OCI-LY7 (cell line): Measurements from ENCODE around the gene CD109. TPM values are rescaled to one million over a fixed set of nuclear protein-coding genes. Genes with fewer than 3 reads are reported as not detected.

Source experiments
- BruUV-seq: library from RNA; stranded (reverse); fragments of 400-500 nt; replicated peaks from 2 replicates; lab custom pipeline; 2021; lab: Mats Ljungman, UMichigan
- CTCF ChIA-PET: fragments of 300-600 bp; sonication (Branson Sonifier 250); formaldehyde crosslinking; loops from one replicate; lab custom pipeline; 2022; ENCODE audit warnings: antibody characterized with exemption; ENCODE audit not compliant: unreplicated experiment; lab: Charles Lee
- POLR2A ChIA-PET: fragments of 300-600 bp; sonication (Branson Sonifier 250); formaldehyde crosslinking; loops from one replicate; lab custom pipeline; 2022; ENCODE audit warnings: antibody characterized with exemption; lab: Charles Lee
- DNase-seq: peaks from one replicate; pipeline ENCODE4 v3.0.0-alpha.2; 2015; ENCODE audit warnings: low spot score
- H2AFZ ChIP-seq: fragments of 200-600 bp; sonication (generic), shearing (Covaris generic); 2 replicates; pipeline ENCODE4 v1.6.1; 2014; ENCODE audit warnings: mild to moderate bottlenecking, antibody characterized with exemption, low read length, moderate library complexity
- H3K27ac ChIP-seq: fragments of 200-600 bp; sonication (generic); 2 replicates; pipeline ENCODE4 v1.5.1; 2014; ENCODE audit warnings: mixed run types, low read depth, mild to moderate bottlenecking, moderate library complexity, low read length, inconsistent platforms; ENCODE audit not compliant: poor library complexity, severe bottlenecking
- H3K36me3 ChIP-seq: fragments of 200-600 bp; sonication (generic); 2 replicates; pipeline ENCODE4 v1.6.1; 2014; ENCODE audit warnings: mild to moderate bottlenecking, antibody characterized with exemption, low read length, moderate library complexity, mixed read lengths; ENCODE audit not compliant: insufficient read depth
- H3K4me1 ChIP-seq: fragments of 200-600 bp; sonication (generic); 2 replicates; pipeline ENCODE4 v1.5.1; 2014; ENCODE audit warnings: mild to moderate bottlenecking, low read length; ENCODE audit not compliant: insufficient read depth, poor library complexity, severe bottlenecking
- H3K4me2 ChIP-seq: fragments of 200-600 bp; sonication (generic); 2 replicates; pipeline ENCODE4 v1.6.1; 2014; ENCODE audit warnings: mild to moderate bottlenecking, low read length
- H3K4me3 ChIP-seq: fragments of 200-600 bp; sonication (generic); 2 replicates; pipeline ENCODE4 v1.5.1; 2014; ENCODE audit warnings: mild to moderate bottlenecking, low read depth, low read length; ENCODE audit not compliant: poor library complexity, severe bottlenecking
- H3K79me2 ChIP-seq: fragments of 200-600 bp; sonication (generic); 2 replicates; pipeline ENCODE4 v1.6.1; 2016; ENCODE audit warnings: low read depth, mild to moderate bottlenecking, low read length, moderate library complexity, mixed read lengths; ENCODE audit not compliant: insufficient read depth
- H3K9me2 ChIP-seq: fragments of 200-600 bp; sonication (generic); 2 replicates; pipeline ENCODE4 v1.6.1; 2016; ENCODE audit warnings: mild to moderate bottlenecking, low read length, mixed read lengths; ENCODE audit not compliant: insufficient read depth
- H3K9me3 ChIP-seq: fragments of 200-600 bp; sonication (generic); 2 replicates; pipeline ENCODE4 v1.6.1; 2014; ENCODE audit warnings: mild to moderate bottlenecking, mixed run types, low read length, mixed read lengths
- H4K20me1 ChIP-seq: fragments of 200-600 bp; sonication (generic); 2 replicates; pipeline ENCODE4 v1.6.1; 2014; ENCODE audit warnings: mild to moderate bottlenecking, antibody characterized with exemption, low read length, moderate library complexity, mixed read lengths; ENCODE audit not compliant: insufficient read depth
- CTCF ChIP-seq: fragments of 200-600 bp; sonication (generic); conservative IDR thresholded peaks from 2 replicates; pipeline ENCODE4 v1.5.1; 2014; ENCODE audit warnings: mild to moderate bottlenecking, antibody characterized with exemption, low read length, moderate library complexity, mixed read lengths
- EZH2phosphoT487 ChIP-seq: fragments of 200-600 bp; sonication (generic); IDR thresholded peaks from 2 replicates; pipeline ENCODE4 v1.6.1; 2018; ENCODE audit warnings: low read depth, borderline replicate concordance, mild to moderate bottlenecking, mixed run types, antibody characterized with exemption, low read length, moderate library complexity, mixed read lengths
- intact Hi-C: fragments of 100-400 bp; cut with micrococcal nuclease; formaldehyde crosslinking; loops from one replicate; pipeline ENCODE4 v1.10.0; 2022; ENCODE audit not compliant: unreplicated experiment
- total RNA-seq, 2 experiments: library from RNA; depleted of rRNA in 1 of 2; stranded (reverse); fragments of >200 nt in 1 of 2; shearing (Covaris generic) in 1 of 2; gene quantifications; 2 replicates each; pipeline ENCODE4 v1.2.3, GENCODE V29; 2014 to 2022

CD109 gene
- total RNA-seq, 2 experiments from 2014 or later, result 0.08 TPM; not detected in 1

DNA sequence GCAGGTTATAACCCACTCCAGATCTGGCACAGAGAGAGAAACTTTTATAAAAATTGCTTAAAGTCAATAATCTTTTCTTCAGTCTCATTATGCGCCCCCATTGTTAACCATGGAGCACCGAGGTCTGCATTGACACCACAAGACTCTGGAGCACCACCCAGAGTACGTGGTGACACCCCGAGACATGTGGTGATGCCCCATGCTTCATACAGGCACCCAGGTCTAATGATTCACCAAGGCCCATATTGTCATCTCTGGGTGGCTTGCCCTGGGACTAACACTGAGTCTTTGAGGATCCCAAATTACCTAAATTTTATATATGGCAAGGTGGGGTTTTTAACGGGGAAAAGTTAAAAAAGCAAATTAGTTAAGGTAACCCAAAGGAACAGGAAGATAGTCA lies 31.1 kb downstream of the CD109 start:
- H3K9me2 ChIP-seq, result no peaks in the 10 kb centered on the region
- DNase-seq, result no peak
- no peaks in the 10 kb centered on the region for H3K79me2 ChIP-seq
- no peaks in the 10 kb centered on the region for H3K9me3 ChIP-seq
- H3K4me3 ChIP-seq, result no peak overlapping the region
- H3K27ac ChIP-seq, result no peak overlapping the region
- no peak overlapping the region for H3K4me2 ChIP-seq
- TF ChIP-seq CTCF (no peak), EZH2phosphoT487 (no peak)
- ChIA-PET CTCF (no interaction called here), POLR2A (no interaction called here)
- H3K4me1 ChIP-seq, result no peaks in the 10 kb centered on the region
- no peaks in the 10 kb centered on the region for H4K20me1 ChIP-seq
- no peak overlapping the region for H2AFZ ChIP-seq
- no peaks in the 10 kb centered on the region for H3K36me3 ChIP-seq
- BruUV-seq, result no TSS peak
- intact Hi-C loops, result no loop called here

DNA sequence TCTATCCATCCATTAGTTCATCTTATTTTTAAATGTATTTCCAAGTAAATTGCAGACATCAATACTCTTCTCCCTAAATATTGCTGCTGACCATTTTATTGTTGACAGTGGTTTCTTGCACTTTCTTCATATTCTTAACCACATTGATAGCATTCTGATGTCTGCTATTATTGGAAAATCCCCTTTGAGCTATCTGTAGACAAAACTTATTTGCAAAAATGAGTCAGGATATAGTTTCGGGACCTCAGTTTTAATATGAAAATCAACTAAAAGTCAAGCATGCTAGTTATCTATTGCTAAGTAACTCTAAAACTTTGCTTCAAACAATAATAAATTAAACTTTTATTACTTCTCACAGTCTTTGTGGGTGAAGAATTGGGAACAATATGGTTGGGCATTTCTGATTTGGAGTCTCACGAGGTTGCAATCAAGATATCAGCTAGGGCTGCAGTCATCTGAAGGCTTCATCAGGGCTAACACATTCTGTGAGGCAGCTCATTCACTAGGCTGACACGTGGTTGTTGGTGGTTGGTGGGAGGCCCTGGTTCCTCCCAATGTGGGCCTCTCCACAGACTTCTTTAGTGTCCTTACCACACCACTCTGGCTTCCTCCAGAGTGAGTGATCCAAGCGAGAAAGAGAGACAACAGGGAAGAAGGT lies 32.7 kb downstream of the CD109 start:
- TF ChIP-seq EZH2phosphoT487 (no peak), CTCF (no peak)
- Histone ChIP-seq H3K79me2 (no peaks in the 10 kb centered on the region), H2AFZ (no peak overlapping the region), H3K27ac (no peak overlapping the region), H3K4me3 (no peak overlapping the region), H3K4me1 (no peaks in the 10 kb centered on the region), H3K9me2 (no peaks in the 10 kb centered on the region), H3K9me3 (no peaks in the 10 kb centered on the region), H3K36me3 (no peaks in the 10 kb centered on the region), H3K4me2 (no peak overlapping the region), H4K20me1 (no peaks in the 10 kb centered on the region)
- intact Hi-C loops, result no loop called here
- CTCF ChIA-PET, result no interaction called here
- POLR2A ChIA-PET, result interaction anchor here (0.5 to 0.6 kb wide), 2 partner anchors 292 to 679 kb away, joined by 3 to 4 read pairs; no protein-coding TSS in a partner anchor
- BruUV-seq, result no TSS peak
- DNase-seq, result no peak

GRCh38 chr6:73731285-73731684 lies 35.3 kb downstream of the CD109 start:
- POLR2A ChIA-PET, result no interaction called here
- no peaks in the 10 kb centered on the region for H4K20me1 ChIP-seq

More at GRCh38 chr6:73731285-73731684, 35.3 kb downstream of the CD109 start:
- intact Hi-C loops, result no loop called here
- H2AFZ ChIP-seq, result no peak overlapping the region
- no peaks in the 10 kb centered on the region for H3K9me2 ChIP-seq
- no peaks in the 10 kb centered on the region for H3K79me2 ChIP-seq
- no peaks in the 10 kb centered on the region for H3K9me3 ChIP-seq
- no TSS peak for BruUV-seq
- CTCF ChIA-PET, result no interaction called here
- TF ChIP-seq CTCF (no peak), EZH2phosphoT487 (no peak)
- no peaks in the 10 kb centered on the region for H3K4me1 ChIP-seq
- no peaks in the 10 kb centered on the region for H3K36me3 ChIP-seq
- no peak overlapping the region for H3K4me2 ChIP-seq
- H3K4me3 ChIP-seq, result no peak overlapping the region
- DNase-seq, result no peak
- H3K27ac ChIP-seq, result no peak overlapping the region
